Suprapubic skin (tissue), 4 donors: Measurements from ENCODE around the gene CFAP90. TPM values are rescaled to one million over a fixed set of nuclear protein-coding genes. Genes with fewer than 3 reads are reported as not detected.

Experiments used
- DNase-seq, 2 donors: peaks; one replicate each; pipeline ENCODE4 v3.0.0-alpha.2; 2019; ENCODE audit warnings: low spot score in 2 of 2
- H3K27ac ChIP-seq: fragments of 200-600 bp; sonication (generic); one replicate; pipeline ENCODE4 v1.5.1; 2019
- H3K27me3 ChIP-seq: fragments of 200-600 bp; sonication (generic); one replicate; pipeline ENCODE4 v1.5.1; 2019
- H3K36me3 ChIP-seq: fragments of 200-600 bp; sonication (generic); one replicate; pipeline ENCODE4 v1.5.1; 2019
- H3K4me1 ChIP-seq: fragments of 200-600 bp; sonication (generic); one replicate; pipeline ENCODE4 v1.5.1; 2019
- H3K4me3 ChIP-seq: fragments of 200-600 bp; sonication (generic); one replicate; pipeline ENCODE4 v1.5.1; 2019; ENCODE audit warnings: mild to moderate bottlenecking
- H3K9me3 ChIP-seq: fragments of 200-600 bp; sonication (generic); one replicate; pipeline ENCODE4 v1.5.1; 2019
- EP300 ChIP-seq: sonication (generic); formaldehyde crosslinking; IDR thresholded peaks from one replicate; pipeline ENCODE4 v1.6.1; 2017; ENCODE audit warnings: antibody characterized with exemption
- POLR2A ChIP-seq, 2 donors: fragments of 450-650 bp; IDR thresholded peaks; one replicate each; pipeline ENCODE4 v1.6.1; 2017; ENCODE audit warnings: antibody characterized with exemption in 2 of 2, mild to moderate bottlenecking in 2 of 2, moderate library complexity in 2 of 2
- POLR2AphosphoS5 ChIP-seq, 3 donors: sonication (generic); formaldehyde crosslinking; IDR thresholded peaks; one replicate each; pipeline ENCODE4 v1.6.1; 2017; ENCODE audit warnings: antibody characterized with exemption in 3 of 3
- WGBS: methylation state at CpG from one replicate; pipeline ENCODE4 v1.1.5; 2018; 5-methylcytosine and 5-hydroxymethylcytosine counted together
- total RNA-seq, 4 donors: library from RNA; depleted of rRNA; stranded (reverse); fragments of >200 nt; gene quantifications; one replicate each; pipeline ENCODE4 v1.1.0, GENCODE V29; 2016
- TF ChIP-seq, protein P1 (sequence below), 2 donors: fragments of 200-600 bp in 1 of 2; fragments of 450-650 bp in 1 of 2; sonication (generic) in 1 of 2; IDR thresholded peaks; one replicate each; pipeline ENCODE4 v1.5.1; 2016 to 2019; ENCODE audit warnings: antibody characterized with exemption in 2 of 2, mild to moderate bottlenecking in 1 of 2, moderate library complexity in 1 of 2

The CFAP90 gene
- total RNA-seq, 4 donors from 2014 or later = 1.4 TPM; not detected in 3

DNA sequence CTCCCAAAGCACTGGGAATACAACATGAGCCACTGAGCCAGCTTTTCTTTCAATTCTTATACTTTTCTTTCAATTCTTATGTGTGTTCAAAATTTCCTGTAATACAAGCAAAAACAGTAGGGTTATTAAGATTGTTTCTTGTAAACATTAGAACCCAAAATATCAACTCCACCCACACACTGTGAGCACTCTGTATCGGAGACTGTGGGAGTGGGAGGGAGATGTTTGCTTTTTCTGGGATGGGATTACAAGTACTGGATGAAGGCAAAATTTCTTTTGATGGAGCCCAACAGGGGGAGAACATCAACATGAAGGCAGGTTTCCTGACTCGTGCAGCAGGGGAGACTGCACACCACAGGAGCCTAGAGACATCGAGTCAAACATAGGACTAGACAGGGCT lies 4.7 kb upstream of the CFAP90 start:
- peaks cover 9% of the 10 kb centered on the region for H3K4me1 ChIP-seq
- no peak for DNase-seq
- TF ChIP-seq POLR2AphosphoS5 (IDR thresholded peaks at IDR 0.05) (no peak), POLR2A (IDR thresholded peaks at IDR 0.05) (no peak), EP300 (no peak)
- H3K27me3 ChIP-seq = no peaks in the 10 kb centered on the region
- no peaks in the 10 kb centered on the region for H3K9me3 ChIP-seq
- H3K27ac ChIP-seq = no peak overlapping the region
- peaks cover 19% of the 10 kb centered on the region for H3K36me3 ChIP-seq
- WGBS = 71% methylated on average over 3 of the region's 3 CpGs
- H3K4me3 ChIP-seq = no peak overlapping the region

DNA sequence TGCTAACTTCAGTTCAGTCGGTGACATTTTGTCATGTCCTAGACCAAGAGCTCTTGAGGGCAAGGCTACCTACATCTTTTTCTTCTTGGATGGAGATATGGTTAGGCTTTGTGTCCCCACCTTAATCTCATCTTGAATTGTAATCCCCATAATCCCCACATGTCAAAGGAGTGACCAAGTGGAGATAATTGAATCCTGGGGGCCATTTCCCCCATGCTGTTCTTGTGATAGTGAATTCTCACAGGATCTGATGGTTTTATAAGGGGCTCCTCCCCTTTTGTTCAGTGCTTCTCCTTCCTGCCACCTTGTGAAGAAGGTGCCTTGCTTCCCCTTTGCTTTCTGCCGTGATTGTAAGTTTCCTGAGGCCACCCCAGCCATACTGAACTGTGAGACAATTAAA lies 2.1 kb upstream of the CFAP90 start:
- 88% methylated on average over 2 of the region's 2 CpGs for WGBS
- no peak for DNase-seq
- TF ChIP-seq, protein P1, sequence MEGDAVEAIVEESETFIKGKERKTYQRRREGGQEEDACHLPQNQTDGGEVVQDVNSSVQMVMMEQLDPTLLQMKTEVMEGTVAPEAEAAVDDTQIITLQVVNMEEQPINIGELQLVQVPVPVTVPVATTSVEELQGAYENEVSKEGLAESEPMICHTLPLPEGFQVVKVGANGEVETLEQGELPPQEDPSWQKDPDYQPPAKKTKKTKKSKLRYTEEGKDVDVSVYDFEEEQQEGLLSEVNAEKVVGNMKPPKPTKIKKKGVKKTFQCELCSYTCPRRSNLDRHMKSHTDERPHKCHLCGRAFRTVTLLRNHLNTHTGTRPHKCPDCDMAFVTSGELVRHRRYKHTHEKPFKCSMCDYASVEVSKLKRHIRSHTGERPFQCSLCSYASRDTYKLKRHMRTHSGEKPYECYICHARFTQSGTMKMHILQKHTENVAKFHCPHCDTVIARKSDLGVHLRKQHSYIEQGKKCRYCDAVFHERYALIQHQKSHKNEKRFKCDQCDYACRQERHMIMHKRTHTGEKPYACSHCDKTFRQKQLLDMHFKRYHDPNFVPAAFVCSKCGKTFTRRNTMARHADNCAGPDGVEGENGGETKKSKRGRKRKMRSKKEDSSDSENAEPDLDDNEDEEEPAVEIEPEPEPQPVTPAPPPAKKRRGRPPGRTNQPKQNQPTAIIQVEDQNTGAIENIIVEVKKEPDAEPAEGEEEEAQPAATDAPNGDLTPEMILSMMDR (IDR thresholded peaks at IDR 0.05) = no peak
- TF ChIP-seq EP300 (no peak), POLR2A (IDR thresholded peaks at IDR 0.05) (no peak), POLR2AphosphoS5 (IDR thresholded peaks at IDR 0.05) (no peak)
- peaks cover 8% of the 10 kb centered on the region for H3K27me3 ChIP-seq
- peaks cover 22% of the 10 kb centered on the region for H3K4me1 ChIP-seq
- no peaks in the 10 kb centered on the region for H3K36me3 ChIP-seq
- no peaks in the 10 kb centered on the region for H3K9me3 ChIP-seq
- no peak overlapping the region for H3K4me3 ChIP-seq
- H3K27ac ChIP-seq = no peak overlapping the region

DNA sequence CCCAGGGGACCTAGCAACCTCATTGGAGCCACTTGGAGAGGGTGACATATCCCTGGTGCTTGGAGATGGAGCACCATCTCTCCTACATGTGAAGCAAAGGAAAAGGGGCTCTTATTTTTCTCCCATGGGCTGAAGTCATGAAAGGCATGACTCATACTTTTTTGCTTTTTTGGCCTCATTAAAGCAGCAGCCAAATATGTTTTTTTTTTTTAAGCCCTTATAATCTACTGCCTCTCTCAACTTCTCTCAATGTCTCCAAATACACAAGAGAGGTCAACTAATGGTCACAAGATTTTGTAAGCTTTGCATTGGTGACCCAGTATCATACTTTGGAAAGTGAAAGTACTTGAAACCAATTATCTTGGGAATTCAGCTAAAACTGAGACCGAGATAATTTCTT lies 1.6 kb upstream of the CFAP90 start:
- no peaks in the 10 kb centered on the region for H3K36me3 ChIP-seq
- 88% methylated on average over 1 of the region's 1 CpG for WGBS
- DNase-seq = no peak
- no peak overlapping the region for H3K4me3 ChIP-seq
- no peak overlapping the region for H3K27ac ChIP-seq
- peaks cover 8% of the 10 kb centered on the region for H3K27me3 ChIP-seq
- TF ChIP-seq POLR2AphosphoS5 (IDR thresholded peaks at IDR 0.05) (no peak), POLR2A (IDR thresholded peaks at IDR 0.05) (no peak), EP300 (no peak)
- TF ChIP-seq, protein P1 (IDR thresholded peaks at IDR 0.05) = no peak
- H3K4me1 ChIP-seq = peaks cover 22% of the 10 kb centered on the region
- H3K9me3 ChIP-seq = no peaks in the 10 kb centered on the region

DNA sequence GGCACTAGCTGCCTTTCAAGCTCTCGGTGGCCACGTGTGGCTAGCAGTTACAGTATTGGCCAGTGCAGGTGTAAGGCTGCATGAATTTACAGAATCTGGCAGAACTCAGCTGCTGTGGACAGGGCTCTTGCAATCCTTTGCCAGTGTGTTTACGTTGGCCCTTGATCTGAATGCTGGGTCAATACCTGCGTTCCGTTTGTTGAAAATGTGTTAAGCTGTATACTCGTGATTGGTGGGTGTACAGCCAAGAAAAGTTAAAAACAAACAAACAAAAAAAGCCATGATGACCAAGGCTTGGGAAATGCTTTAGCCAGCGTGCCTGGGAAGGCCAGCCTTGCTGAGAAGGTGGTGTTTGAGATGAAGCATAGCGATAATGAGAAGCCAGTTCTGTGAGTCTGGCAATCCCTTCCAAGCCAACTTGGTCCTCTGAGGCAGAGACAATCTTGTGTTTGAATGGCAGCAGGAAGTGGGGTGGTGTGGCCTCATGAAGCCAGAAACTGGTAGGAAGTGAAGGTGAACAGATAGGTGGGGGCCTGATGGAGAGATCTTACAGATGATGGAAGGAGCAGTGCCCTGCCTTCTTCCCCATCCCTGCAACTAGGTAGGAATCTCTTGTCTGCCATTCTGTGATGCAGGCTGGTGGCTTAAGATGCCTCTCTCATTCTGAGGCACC lies 820 bp upstream of the CFAP90 start:
- no peak for DNase-seq
- Histone ChIP-seq H3K27ac (no peak overlapping the region), H3K27me3 (peaks cover 8% of the 10 kb centered on the region), H3K36me3 (no peaks in the 10 kb centered on the region), H3K9me3 (no peaks in the 10 kb centered on the region), H3K4me3 (no peak overlapping the region), H3K4me1 (peaks cover 22% of the 10 kb centered on the region)
- WGBS = 92% methylated on average over 8 of the region's 8 CpGs
- TF ChIP-seq, protein P1 (IDR thresholded peaks at IDR 0.05) = no peak
- no peak for TF ChIP-seq POLR2A (IDR thresholded peaks at IDR 0.05)
- TF ChIP-seq EP300 = no peak
- TF ChIP-seq POLR2AphosphoS5 (IDR thresholded peaks at IDR 0.05) = no peak

DNA sequence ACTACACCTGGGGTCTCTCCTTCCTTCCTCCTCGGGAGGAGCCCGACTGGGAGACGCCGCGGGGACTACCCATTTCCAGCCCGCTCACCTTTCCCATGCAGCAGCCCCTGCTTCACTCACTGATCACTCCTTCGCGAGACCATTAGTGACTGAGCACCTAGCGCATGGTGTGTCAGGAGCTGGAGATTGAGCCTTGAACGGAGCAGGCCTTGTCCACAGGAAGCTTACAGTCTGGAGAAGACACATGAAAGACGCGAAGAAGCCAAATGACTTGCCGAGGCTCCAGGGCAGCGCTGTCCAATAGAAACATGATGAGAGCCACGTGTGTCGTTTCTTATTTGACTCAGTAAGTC lies 283 bp upstream of the CFAP90 start:
- Histone ChIP-seq H3K27me3 (peaks cover 8% of the 10 kb centered on the region), H3K4me1 (peaks cover 22% of the 10 kb centered on the region), H3K36me3 (no peaks in the 10 kb centered on the region), H3K4me3 (peak overlapping the region; percentile 59), H3K9me3 (no peaks in the 10 kb centered on the region), H3K27ac (no peak overlapping the region)
- no peak for TF ChIP-seq EP300
- TF ChIP-seq, protein P1 (IDR thresholded peaks at IDR 0.05) = no peak
- no peak for TF ChIP-seq POLR2AphosphoS5 (IDR thresholded peaks at IDR 0.05)
- TF ChIP-seq POLR2A (IDR thresholded peaks at IDR 0.05) = no peak
- no peak for DNase-seq
- WGBS = 85% methylated on average over 12 of the region's 16 CpGs
